ENCODE results near the gene BPIFB2.

The BPIFB2 gene

GRCh38 chr20:32967961-32968457 is 39.5 kb upstream of the BPIFB2 start:
- TF ChIP-seq, protein P1, sequence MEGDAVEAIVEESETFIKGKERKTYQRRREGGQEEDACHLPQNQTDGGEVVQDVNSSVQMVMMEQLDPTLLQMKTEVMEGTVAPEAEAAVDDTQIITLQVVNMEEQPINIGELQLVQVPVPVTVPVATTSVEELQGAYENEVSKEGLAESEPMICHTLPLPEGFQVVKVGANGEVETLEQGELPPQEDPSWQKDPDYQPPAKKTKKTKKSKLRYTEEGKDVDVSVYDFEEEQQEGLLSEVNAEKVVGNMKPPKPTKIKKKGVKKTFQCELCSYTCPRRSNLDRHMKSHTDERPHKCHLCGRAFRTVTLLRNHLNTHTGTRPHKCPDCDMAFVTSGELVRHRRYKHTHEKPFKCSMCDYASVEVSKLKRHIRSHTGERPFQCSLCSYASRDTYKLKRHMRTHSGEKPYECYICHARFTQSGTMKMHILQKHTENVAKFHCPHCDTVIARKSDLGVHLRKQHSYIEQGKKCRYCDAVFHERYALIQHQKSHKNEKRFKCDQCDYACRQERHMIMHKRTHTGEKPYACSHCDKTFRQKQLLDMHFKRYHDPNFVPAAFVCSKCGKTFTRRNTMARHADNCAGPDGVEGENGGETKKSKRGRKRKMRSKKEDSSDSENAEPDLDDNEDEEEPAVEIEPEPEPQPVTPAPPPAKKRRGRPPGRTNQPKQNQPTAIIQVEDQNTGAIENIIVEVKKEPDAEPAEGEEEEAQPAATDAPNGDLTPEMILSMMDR (IDR thresholded peaks at IDR 0.05; ENCODE audit: extremely low read depth, insufficient read depth, missing control alignments), result no peak
- in situ Hi-C loops (cut with MboI; ENCODE audit: low pct_unique_long_range_greater_than_20kb, low sequenced_read_pairs, unreplicated experiment), result no loop called here
- DNase-seq (ENCODE audit: low spot score), result no peak

DNA sequence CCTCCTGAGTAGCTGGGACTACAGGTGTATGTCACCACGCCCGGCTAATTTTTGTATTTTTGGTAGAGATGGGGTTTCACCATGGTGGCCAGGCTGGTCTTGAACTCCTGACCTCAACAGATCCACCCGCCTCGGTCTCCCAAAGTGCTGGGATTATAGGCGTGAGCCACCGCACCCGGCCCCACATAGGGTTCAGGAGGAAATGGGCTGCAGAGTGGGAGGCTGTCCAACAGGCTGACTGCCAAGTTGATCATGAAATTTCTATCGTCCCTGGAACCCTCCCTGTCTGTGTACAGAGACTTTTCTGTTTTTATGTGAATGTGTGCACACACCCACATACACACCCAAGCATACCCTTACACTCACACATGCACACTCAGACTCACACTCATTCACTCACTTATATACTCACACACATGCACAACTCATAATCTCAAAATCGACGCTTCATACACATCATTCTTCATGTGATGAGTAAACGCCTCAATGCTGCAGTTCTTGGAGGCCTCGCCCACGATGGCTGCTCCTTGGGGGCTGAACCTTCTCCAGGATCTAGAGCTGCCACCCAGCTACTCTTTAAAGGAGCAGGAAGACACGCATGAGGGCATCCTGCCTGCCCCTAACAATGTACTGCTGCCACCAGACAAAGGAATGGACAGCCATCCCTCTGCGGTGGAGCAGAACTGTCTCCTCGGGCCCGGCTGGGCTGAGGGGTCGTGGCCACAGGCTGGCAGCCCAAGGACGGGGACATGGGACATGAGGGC is 38.8 kb upstream of the BPIFB2 start:
- DNase-seq (ENCODE audit: low spot score), result no peak
- in situ Hi-C loops (cut with MboI; ENCODE audit: low pct_unique_long_range_greater_than_20kb, low sequenced_read_pairs, unreplicated experiment), result no loop called here
- TF ChIP-seq, protein P1 (IDR thresholded peaks at IDR 0.05; ENCODE audit: extremely low read depth, insufficient read depth, missing control alignments), result no peak

GRCh38 chr20:32969356-32970114 is 38.0 kb upstream of the BPIFB2 start:
- in situ Hi-C loops (cut with MboI; ENCODE audit: low pct_unique_long_range_greater_than_20kb, low sequenced_read_pairs, unreplicated experiment), result no loop called here
- DNase-seq (ENCODE audit: low spot score), result no peak
- TF ChIP-seq, protein P1 (IDR thresholded peaks at IDR 0.05; ENCODE audit: extremely low read depth, insufficient read depth, missing control alignments), result no peak

DNA sequence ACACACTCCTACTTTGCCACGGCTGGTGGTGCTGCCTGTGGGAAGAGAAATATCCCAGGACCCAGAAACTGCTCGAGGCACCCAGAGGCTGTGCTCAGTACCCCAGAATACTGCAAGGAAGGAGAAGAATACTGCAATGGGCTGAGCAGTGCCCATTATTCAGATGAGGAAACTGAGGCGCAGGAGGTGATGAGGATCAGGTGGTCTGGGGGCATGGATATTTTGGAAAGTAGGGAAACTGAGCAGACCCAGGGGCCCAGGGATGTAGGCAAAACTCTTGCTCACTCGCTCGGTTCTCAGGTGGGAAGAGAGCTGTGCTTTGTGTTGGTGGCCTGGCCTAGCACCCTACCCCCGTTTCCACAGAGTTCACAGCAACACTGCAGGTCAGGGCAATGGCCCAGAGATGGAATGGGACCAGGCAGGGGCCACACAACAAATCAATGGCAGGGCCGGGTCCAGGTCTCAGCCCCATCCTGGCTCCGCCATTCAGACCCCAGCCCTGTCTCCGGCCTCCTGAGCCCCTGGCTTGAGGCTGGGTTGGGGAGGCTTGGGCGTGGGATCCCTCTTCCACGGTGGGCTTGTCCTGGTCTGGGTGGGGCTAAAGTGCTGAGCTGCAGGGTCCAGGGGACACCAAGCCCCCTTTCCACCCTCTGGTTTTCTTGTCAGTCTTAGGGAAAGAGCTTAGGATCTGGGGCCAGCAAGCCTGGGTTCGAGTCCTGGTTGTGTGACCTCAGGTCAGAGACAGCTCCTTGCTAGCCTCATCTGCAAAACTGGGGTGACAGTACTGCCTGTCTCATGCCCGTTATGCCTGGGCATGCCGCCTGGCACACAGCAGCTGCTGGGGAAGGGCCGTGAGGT is 37.2 kb upstream of the BPIFB2 start:
- TF ChIP-seq, protein P1 (IDR thresholded peaks at IDR 0.05; ENCODE audit: extremely low read depth, insufficient read depth, missing control alignments), result no peak
- in situ Hi-C loops (cut with MboI; ENCODE audit: low pct_unique_long_range_greater_than_20kb, low sequenced_read_pairs, unreplicated experiment), result no loop called here
- no peak for DNase-seq (ENCODE audit: low spot score)

- in situ Hi-C loops (cut with MboI; ENCODE audit: low pct_unique_long_range_greater_than_20kb, low sequenced_read_pairs, unreplicated experiment), result no loop called here
Measured at GRCh38 chr20:32970973-32971300, 36.6 kb upstream of the BPIFB2 start.

More at GRCh38 chr20:32970973-32971300, 36.6 kb upstream of the BPIFB2 start:
- DNase-seq (ENCODE audit: low spot score), result no peak
- TF ChIP-seq, protein P1 (IDR thresholded peaks at IDR 0.05; ENCODE audit: extremely low read depth, insufficient read depth, missing control alignments), result no peak
